Neural cell (in vitro differentiated cells): Measurements from ENCODE around the gene SIGLEC9. TPM values are rescaled to one million over a fixed set of nuclear protein-coding genes. Genes with fewer than 3 reads are reported as not detected.

ENCODE experiments used
- H2AFZ ChIP-seq: fragments of 200-600, 300-800 bp; sonication (generic), shearing (Covaris generic); 2 replicates; pipeline ENCODE4 v1.6.0; 2014; ENCODE audit warnings: low read depth, mild to moderate bottlenecking, antibody characterized with exemption, low read length, moderate library complexity
- H3F3A ChIP-seq: fragments of 200-600 bp; shearing (Covaris generic); 2 replicates; pipeline ENCODE4 v1.6.1; 2016; ENCODE audit warnings: mild to moderate bottlenecking, moderate library complexity, mixed read lengths, antibody characterized with exemption, low read length; ENCODE audit not compliant: insufficient read depth, poor library complexity, severe bottlenecking
- H3K27ac ChIP-seq: fragments of 200-600, 300-800 bp; sonication (generic), shearing (Covaris generic); 2 replicates; pipeline ENCODE4 v1.5.1; 2014; ENCODE audit warnings: mild to moderate bottlenecking, low read length, moderate library complexity
- H3K27me3 ChIP-seq: fragments of 300-800, 200-600 bp; sonication (generic), shearing (Covaris generic); 2 replicates; pipeline ENCODE4 v1.6.0; 2014; ENCODE audit warnings: mild to moderate bottlenecking, low read depth, low read length, moderate library complexity; ENCODE audit not compliant: insufficient read depth
- H3K36me3 ChIP-seq: fragments of 300-800, 200-600 bp; sonication (generic), shearing (Covaris generic); 2 replicates; pipeline ENCODE4 v1.5.1; 2014; ENCODE audit warnings: mild to moderate bottlenecking, antibody characterized with exemption, low read length, moderate library complexity; ENCODE audit not compliant: insufficient read depth
- H3K4me2 ChIP-seq: fragments of 300-800, 200-600 bp; sonication (generic), shearing (Covaris generic); 2 replicates; pipeline ENCODE4 v1.6.0; 2014; ENCODE audit warnings: mild to moderate bottlenecking, low read length
- H3K4me3 ChIP-seq: fragments of 300-800, 200-600 bp; sonication (generic), shearing (Covaris generic); 2 replicates; pipeline ENCODE4 v1.5.1; 2014; ENCODE audit warnings: mild to moderate bottlenecking, low read length, moderate library complexity
- H3K79me2 ChIP-seq: fragments of 200-600 bp; shearing (Covaris generic); replicated peaks from 2 replicates; pipeline ENCODE4 v1.6.0; 2014; ENCODE audit warnings: mild to moderate bottlenecking, low read length, moderate library complexity; ENCODE audit not compliant: insufficient read depth
- H3K9ac ChIP-seq: fragments of 300-800, 200-600 bp; sonication (generic), shearing (Covaris generic); 2 replicates; pipeline ENCODE4 v1.6.1; 2016; ENCODE audit warnings: mild to moderate bottlenecking, low read length, mixed read lengths
- H3K9me2 ChIP-seq: fragments of 200-600 bp; shearing (Covaris generic); 2 replicates; pipeline ENCODE4 v1.6.1; 2016; ENCODE audit warnings: mild to moderate bottlenecking, low read length, mixed read lengths; ENCODE audit not compliant: insufficient read depth
- H3K9me3 ChIP-seq: fragments of 200-600, 300-800 bp; sonication (generic), shearing (Covaris generic); 2 replicates; pipeline ENCODE4 v1.6.1; 2016; ENCODE audit warnings: mild to moderate bottlenecking, mixed run types, low read length, moderate library complexity, mixed read lengths
- H4K20me1 ChIP-seq: fragments of 200-600 bp; shearing (Covaris generic); 2 replicates; pipeline ENCODE4 v1.6.1; 2016; ENCODE audit warnings: mild to moderate bottlenecking, mixed run types; ENCODE audit not compliant: insufficient read depth
- EP300 ChIP-seq: fragments of 450-650 bp; conservative IDR thresholded peaks from 2 replicates; pipeline ENCODE4 v1.6.1; 2014; ENCODE audit warnings: antibody characterized with exemption, mild to moderate bottlenecking, moderate library complexity; ENCODE audit not compliant: poor library complexity, severe bottlenecking
- EZH2 ChIP-seq: fragments of 200-600, 300-800 bp; shearing (Covaris generic), sonication (generic); IDR thresholded peaks from 2 replicates; pipeline ENCODE4 v1.6.1; 2014; ENCODE audit warnings: antibody characterized with exemption, low read length, borderline replicate concordance, mild to moderate bottlenecking; ENCODE audit not compliant: insufficient read depth, poor library complexity, severe bottlenecking
- MXI1 ChIP-seq: fragments of 450-650 bp; conservative IDR thresholded peaks from 2 replicates; pipeline ENCODE4 v1.6.1; 2014; ENCODE audit warnings: antibody characterized with exemption, mild to moderate bottlenecking; ENCODE audit not compliant: poor library complexity, severe bottlenecking
- POLR2AphosphoS5 ChIP-seq: IDR thresholded peaks from 2 replicates; pipeline ENCODE4 v1.6.1; 2012
- RAD21 ChIP-seq: fragments of 450-650 bp; conservative IDR thresholded peaks from 2 replicates; pipeline ENCODE4 v1.6.1; 2014; ENCODE audit warnings: antibody characterized with exemption, mild to moderate bottlenecking, moderate library complexity
- SMC3 ChIP-seq: fragments of 450-650 bp; conservative IDR thresholded peaks from 2 replicates; pipeline ENCODE4 v1.6.1; 2014; ENCODE audit warnings: antibody characterized with exemption, mild to moderate bottlenecking, moderate library complexity; ENCODE audit not compliant: poor library complexity
- TAF1 ChIP-seq: IDR thresholded peaks from 2 replicates; pipeline ENCODE4 v1.6.1; 2012; ENCODE audit warnings: low read depth
- polyA plus RNA-seq: library from polyadenylated mRNA; depleted of rRNA; stranded (reverse); fragments of >200 nt; gene quantifications from 2 replicates; pipeline ENCODE4 v1.2.3, GENCODE V29; 2014
- TF ChIP-seq, protein P1 (sequence below): fragments of 450-650 bp; IDR thresholded peaks from 2 replicates; pipeline ENCODE4 v1.5.1; 2014; ENCODE audit warnings: antibody characterized with exemption, mild to moderate bottlenecking, moderate library complexity; ENCODE audit not compliant: poor library complexity, severe bottlenecking
- TF ChIP-seq, protein P2 (sequence below): IDR thresholded peaks from 2 replicates; pipeline ENCODE4 v1.6.1; 2012; ENCODE audit warnings: borderline replicate concordance

The SIGLEC9 gene
- polyA plus RNA-seq, 1 donor from 2014 or later: not detected

DNA sequence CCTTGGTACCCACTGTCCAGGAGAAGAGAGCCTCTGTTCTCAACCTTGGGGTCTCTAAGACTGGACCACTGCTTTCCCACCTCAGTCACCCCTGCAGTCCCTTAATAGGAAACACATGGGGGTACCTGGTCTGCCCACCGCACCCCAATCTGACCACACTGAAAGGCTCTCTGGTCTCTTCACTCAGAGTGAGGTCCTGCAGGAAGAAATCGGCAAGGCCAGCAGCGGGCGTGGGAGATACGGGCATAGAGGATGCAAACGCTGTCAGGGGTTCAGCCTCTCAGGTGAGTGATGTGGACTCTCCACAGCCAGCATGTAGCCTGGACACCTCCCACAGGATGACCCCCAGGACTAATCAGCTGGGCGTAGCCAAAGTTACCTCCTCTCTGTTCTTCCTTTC, 3.5 kb downstream of the SIGLEC9 start:
- H3K4me2 ChIP-seq: no peak overlapping the region
- H3K9me2 ChIP-seq: no peaks in the 10 kb centered on the region
- TF ChIP-seq, protein P1, sequence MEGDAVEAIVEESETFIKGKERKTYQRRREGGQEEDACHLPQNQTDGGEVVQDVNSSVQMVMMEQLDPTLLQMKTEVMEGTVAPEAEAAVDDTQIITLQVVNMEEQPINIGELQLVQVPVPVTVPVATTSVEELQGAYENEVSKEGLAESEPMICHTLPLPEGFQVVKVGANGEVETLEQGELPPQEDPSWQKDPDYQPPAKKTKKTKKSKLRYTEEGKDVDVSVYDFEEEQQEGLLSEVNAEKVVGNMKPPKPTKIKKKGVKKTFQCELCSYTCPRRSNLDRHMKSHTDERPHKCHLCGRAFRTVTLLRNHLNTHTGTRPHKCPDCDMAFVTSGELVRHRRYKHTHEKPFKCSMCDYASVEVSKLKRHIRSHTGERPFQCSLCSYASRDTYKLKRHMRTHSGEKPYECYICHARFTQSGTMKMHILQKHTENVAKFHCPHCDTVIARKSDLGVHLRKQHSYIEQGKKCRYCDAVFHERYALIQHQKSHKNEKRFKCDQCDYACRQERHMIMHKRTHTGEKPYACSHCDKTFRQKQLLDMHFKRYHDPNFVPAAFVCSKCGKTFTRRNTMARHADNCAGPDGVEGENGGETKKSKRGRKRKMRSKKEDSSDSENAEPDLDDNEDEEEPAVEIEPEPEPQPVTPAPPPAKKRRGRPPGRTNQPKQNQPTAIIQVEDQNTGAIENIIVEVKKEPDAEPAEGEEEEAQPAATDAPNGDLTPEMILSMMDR: no peak
- TF ChIP-seq EZH2 (no peak), TAF1 (no peak), POLR2AphosphoS5 (no peak), EP300 (no peak), MXI1 (no peak), SMC3 (no peak), RAD21 (no peak)
- TF ChIP-seq, protein P2, sequence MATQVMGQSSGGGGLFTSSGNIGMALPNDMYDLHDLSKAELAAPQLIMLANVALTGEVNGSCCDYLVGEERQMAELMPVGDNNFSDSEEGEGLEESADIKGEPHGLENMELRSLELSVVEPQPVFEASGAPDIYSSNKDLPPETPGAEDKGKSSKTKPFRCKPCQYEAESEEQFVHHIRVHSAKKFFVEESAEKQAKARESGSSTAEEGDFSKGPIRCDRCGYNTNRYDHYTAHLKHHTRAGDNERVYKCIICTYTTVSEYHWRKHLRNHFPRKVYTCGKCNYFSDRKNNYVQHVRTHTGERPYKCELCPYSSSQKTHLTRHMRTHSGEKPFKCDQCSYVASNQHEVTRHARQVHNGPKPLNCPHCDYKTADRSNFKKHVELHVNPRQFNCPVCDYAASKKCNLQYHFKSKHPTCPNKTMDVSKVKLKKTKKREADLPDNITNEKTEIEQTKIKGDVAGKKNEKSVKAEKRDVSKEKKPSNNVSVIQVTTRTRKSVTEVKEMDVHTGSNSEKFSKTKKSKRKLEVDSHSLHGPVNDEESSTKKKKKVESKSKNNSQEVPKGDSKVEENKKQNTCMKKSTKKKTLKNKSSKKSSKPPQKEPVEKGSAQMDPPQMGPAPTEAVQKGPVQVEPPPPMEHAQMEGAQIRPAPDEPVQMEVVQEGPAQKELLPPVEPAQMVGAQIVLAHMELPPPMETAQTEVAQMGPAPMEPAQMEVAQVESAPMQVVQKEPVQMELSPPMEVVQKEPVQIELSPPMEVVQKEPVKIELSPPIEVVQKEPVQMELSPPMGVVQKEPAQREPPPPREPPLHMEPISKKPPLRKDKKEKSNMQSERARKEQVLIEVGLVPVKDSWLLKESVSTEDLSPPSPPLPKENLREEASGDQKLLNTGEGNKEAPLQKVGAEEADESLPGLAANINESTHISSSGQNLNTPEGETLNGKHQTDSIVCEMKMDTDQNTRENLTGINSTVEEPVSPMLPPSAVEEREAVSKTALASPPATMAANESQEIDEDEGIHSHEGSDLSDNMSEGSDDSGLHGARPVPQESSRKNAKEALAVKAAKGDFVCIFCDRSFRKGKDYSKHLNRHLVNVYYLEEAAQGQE: no peak
- H3K27ac ChIP-seq: no peak overlapping the region
- no peaks in the 10 kb centered on the region for H3K36me3 ChIP-seq
- H3K79me2 ChIP-seq: no peaks in the 10 kb centered on the region
- H4K20me1 ChIP-seq: no peaks in the 10 kb centered on the region
- H3K9ac ChIP-seq: no peak overlapping the region
- H3K9me3 ChIP-seq: no peaks in the 10 kb centered on the region
- H3K27me3 ChIP-seq: no peaks in the 10 kb centered on the region
- no peak overlapping the region for H3K4me3 ChIP-seq
- no peaks in the 10 kb centered on the region for H3F3A ChIP-seq
- no peak overlapping the region for H2AFZ ChIP-seq

DNA sequence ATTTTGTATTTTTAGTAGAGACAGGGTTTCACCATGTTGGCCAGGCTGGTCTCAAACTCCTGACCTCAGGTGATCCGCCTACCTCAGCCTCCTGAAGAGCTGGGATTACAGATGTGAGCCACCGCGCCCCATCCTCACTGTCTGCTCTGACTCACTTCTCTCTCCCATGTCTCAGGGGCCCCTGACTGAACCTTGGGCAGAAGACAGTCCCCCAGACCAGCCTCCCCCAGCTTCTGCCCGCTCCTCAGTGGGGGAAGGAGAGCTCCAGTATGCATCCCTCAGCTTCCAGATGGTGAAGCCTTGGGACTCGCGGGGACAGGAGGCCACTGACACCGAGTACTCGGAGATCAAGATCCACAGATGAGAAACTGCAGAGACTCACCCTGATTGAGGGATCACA, 5.0 kb downstream of the SIGLEC9 start:
- no peaks in the 10 kb centered on the region for H3K9me3 ChIP-seq
- no peak overlapping the region for H2AFZ ChIP-seq
- H3K9me2 ChIP-seq: no peaks in the 10 kb centered on the region
- no peaks in the 10 kb centered on the region for H3K36me3 ChIP-seq
- no peaks in the 10 kb centered on the region for H3K79me2 ChIP-seq
- no peaks in the 10 kb centered on the region for H4K20me1 ChIP-seq
- no peak overlapping the region for H3K9ac ChIP-seq
- H3K27me3 ChIP-seq: no peaks in the 10 kb centered on the region
- H3F3A ChIP-seq: no peaks in the 10 kb centered on the region
- H3K27ac ChIP-seq: no peak overlapping the region
- no peak overlapping the region for H3K4me3 ChIP-seq
- no peak overlapping the region for H3K4me2 ChIP-seq
- TF ChIP-seq TAF1: no peak
- no peak for TF ChIP-seq SMC3
- TF ChIP-seq, protein P2: no peak
- TF ChIP-seq POLR2AphosphoS5: no peak
- no peak for TF ChIP-seq EZH2
- TF ChIP-seq EP300: no peak
- no peak for TF ChIP-seq MXI1
- TF ChIP-seq RAD21: no peak
- TF ChIP-seq, protein P1: no peak
